Endodermal cell (in vitro differentiated cells): ENCODE data around the gene LGR6. TPM values are rescaled to one million over a fixed set of nuclear protein-coding genes. Genes with fewer than 3 reads are reported as not detected.
A peak's percentile ranks its signal among the peaks of the same experiment; 100 is the strongest.

ENCODE experiments used
- DNase-seq: peaks from one replicate; pipeline ENCODE4 v3.0.0-alpha.2; 2017
- H3K27ac ChIP-seq: 2 replicates; pipeline ENCODE4 v1.5.1; 2013; ENCODE audit warnings: mild to moderate bottlenecking, low read depth, low read length, moderate library complexity
- H3K27me3 ChIP-seq: 2 replicates; pipeline ENCODE4 v1.6.1; 2013; ENCODE audit warnings: mild to moderate bottlenecking, low read length, moderate library complexity; ENCODE audit not compliant: insufficient read depth, control insufficient read depth, poor library complexity, severe bottlenecking
- H3K36me3 ChIP-seq: 2 replicates; pipeline ENCODE4 v1.7.0; 2013; ENCODE audit warnings: mild to moderate bottlenecking, low read length, moderate library complexity; ENCODE audit not compliant: control insufficient read depth, insufficient read depth
- H3K4me1 ChIP-seq: one replicate; pipeline ENCODE4 v1.7.0; 2013; ENCODE audit warnings: low read length; ENCODE audit not compliant: control insufficient read depth, insufficient read depth
- H3K4me3 ChIP-seq: 2 replicates; pipeline ENCODE4 v1.5.1; 2013; ENCODE audit warnings: mild to moderate bottlenecking, low read length, moderate library complexity
- H3K9ac ChIP-seq: 2 replicates; pipeline ENCODE4 v1.6.1; 2013; ENCODE audit warnings: mild to moderate bottlenecking, low read length, moderate library complexity; ENCODE audit not compliant: poor library complexity, severe bottlenecking; ENCODE audit errors: extremely low read depth
- H3K9me3 ChIP-seq: 2 replicates; pipeline ENCODE4 v1.6.1; 2013; ENCODE audit warnings: mild to moderate bottlenecking, low read length, moderate library complexity; ENCODE audit not compliant: control insufficient read depth
- H3K27ac Mint-ChIP-seq: 2 replicates; pipeline ENCODE4 v1.8.0; 2020; ENCODE audit warnings: mixed read lengths
- H3K27me3 Mint-ChIP-seq: 2 replicates; pipeline ENCODE4 v1.8.0; 2021; ENCODE audit warnings: mild to moderate bottlenecking, mixed read lengths; ENCODE audit not compliant: insufficient read depth
- H3K36me3 Mint-ChIP-seq: 2 replicates; pipeline ENCODE4 v1.8.0; 2020; ENCODE audit warnings: low read depth, mixed read lengths
- H3K4me1 Mint-ChIP-seq: 2 replicates; pipeline ENCODE4 v1.8.0; 2020; ENCODE audit warnings: mixed read lengths
- H3K4me3 Mint-ChIP-seq: 2 replicates; pipeline ENCODE4 v1.8.0; 2020; ENCODE audit warnings: mild to moderate bottlenecking, moderate library complexity, mixed read lengths
- H3K9me3 Mint-ChIP-seq: 2 replicates; pipeline ENCODE4 v1.8.0; 2020; ENCODE audit warnings: mild to moderate bottlenecking, mixed read lengths
- CTCF ChIP-seq: fragments of 200-600 bp; sonication (generic); conservative IDR thresholded peaks from 2 replicates; pipeline ENCODE4 v1.5.0; 2021; ENCODE audit warnings: antibody characterized with exemption, mild to moderate bottlenecking
- WGBS, 2 experiments: methylation state at CpG; one replicate each; pipeline versions ENCODE4 v1.1.5 to v1.1.7; 2013; ENCODE audit warnings: missing lambda C conversion rate in 2 of 2, mixed read lengths in 1 of 2; ENCODE audit not compliant: insufficient coverage in 1 of 2, insufficient read length in 1 of 2; 5-methylcytosine and 5-hydroxymethylcytosine counted together
- total RNA-seq, 2 donors: library from RNA; stranded (reverse); fragmentation: NEBNext Ultra II Directional in 1 of 2; extraction: Animal tissue kit (Norgen Biotek cat#: 25700) in 1 of 2; gene quantifications; 2 replicates in 1 of 2; 3 replicates in 1 of 2; pipeline ENCODE4 v1.2.1, GENCODE V29; 2021

The LGR6 gene
- total RNA-seq, 2 donors from 2014 or later: 0.73 to 1.5 TPM

GRCh38 chr1:202343652-202344349 is 150.2 kb downstream of the LGR6 start:
- H3K9me3 Mint-ChIP-seq: no peaks in the 10 kb centered on the region
- no peak overlapping the region for H3K27ac Mint-ChIP-seq
- peak; percentile 89 for TF ChIP-seq CTCF
- Histone ChIP-seq H3K27me3 (no peaks in the 10 kb centered on the region), H3K4me1 (no peaks in the 10 kb centered on the region), H3K9ac (no peak overlapping the region), H3K27ac (no peak overlapping the region), H3K4me3 (no peak overlapping the region), H3K9me3 (no peaks in the 10 kb centered on the region), H3K36me3 (no peaks in the 10 kb centered on the region)
- WGBS, 2 experiments: 50 to 70% methylated on average over 2 to 4 of the region's 4 CpGs
- DNase-seq: no peak
- H3K4me1 Mint-ChIP-seq: peaks cover 9% of the 10 kb centered on the region
- no peaks in the 10 kb centered on the region for H3K36me3 Mint-ChIP-seq
- peaks cover 1% of the 10 kb centered on the region for H3K27me3 Mint-ChIP-seq
- no peak overlapping the region for H3K4me3 Mint-ChIP-seq

- Histone ChIP-seq H3K27ac (no peak overlapping the region), H3K27me3 (no peaks in the 10 kb centered on the region), H3K4me1 (no peaks in the 10 kb centered on the region), H3K9ac (no peak overlapping the region), H3K36me3 (no peaks in the 10 kb centered on the region), H3K9me3 (no peaks in the 10 kb centered on the region), H3K4me3 (peak overlapping the region; percentile 91)
- Mint-ChIP-seq H3K4me3 (peak overlapping the region; percentile 90), H3K27me3 (no peaks in the 10 kb centered on the region), H3K4me1 (peaks cover 19% of the 10 kb centered on the region), H3K27ac (peak overlapping the region; percentile 76), H3K36me3 (no peaks in the 10 kb centered on the region), H3K9me3 (no peaks in the 10 kb centered on the region)
- 0 to 75% methylated on average over 1 to 4 of the region's 6 CpGs for WGBS, 2 experiments
- no peak for TF ChIP-seq CTCF
- DNase-seq: no peak
These were observed 154.5 kb downstream of the LGR6 start for GRCh38 chr1:202348005-202348508.

- Histone ChIP-seq H3K36me3 (no peaks in the 10 kb centered on the region), H3K4me1 (no peaks in the 10 kb centered on the region), H3K9ac (peak within 1 kb of the TSS; percentile 97), H3K27me3 (no peaks in the 10 kb centered on the region), H3K4me3 (peak within 1 kb of the TSS; percentile 91), H3K27ac (peak within 1 kb of the TSS; percentile 77), H3K9me3 (no peaks in the 10 kb centered on the region)
- no peaks in the 10 kb centered on the region for H3K27me3 Mint-ChIP-seq
- 0 to 1% methylated on average over 30 to 60 of the region's 60 CpGs for WGBS, 2 experiments
- H3K9me3 Mint-ChIP-seq: no peaks in the 10 kb centered on the region
- peak within 1 kb of the TSS; percentile 93 for H3K27ac Mint-ChIP-seq
- peak; percentile 99 for DNase-seq
- H3K4me3 Mint-ChIP-seq: peak within 1 kb of the TSS; percentile 90
- peaks cover 18% of the 10 kb centered on the region for H3K4me1 Mint-ChIP-seq
- TF ChIP-seq CTCF: no peak
- H3K36me3 Mint-ChIP-seq: no peaks in the 10 kb centered on the region
These were observed 155.1 kb downstream of the LGR6 start, which contains the start of gene PPP1R12B for GRCh38 chr1:202348509-202349205. PPP1R12B (plus strand) TSS chr1:202348699; CDS start chr1:202348852, 153 bp downstream.
